Prostate gland (tissue), 2 donors: Measurements from ENCODE around the gene COG5.

Experiments used
- POLR2A ChIP-seq: fragments of 450-650 bp; IDR thresholded peaks from one replicate; pipeline ENCODE4 v1.6.1; 2016; ENCODE audit warnings: antibody characterized with exemption, mild to moderate bottlenecking
- POLR2AphosphoS5 ChIP-seq: sonication (generic); formaldehyde crosslinking; IDR thresholded peaks from one replicate; pipeline ENCODE4 v1.6.1; 2017; ENCODE audit warnings: antibody characterized with exemption
- TF ChIP-seq, protein P1 (sequence below), 4 experiments: fragments of 200-600 bp in 2 of 4; fragments of 450-650 bp in 2 of 4; sonication (generic) in 2 of 4; IDR thresholded peaks; 1 replicate in 3 of 4; 2 replicates in 1 of 4; pipeline ENCODE4 v1.5.1; 2016 to 2019; ENCODE audit warnings: antibody characterized with exemption in 4 of 4, mild to moderate bottlenecking in 2 of 4, moderate library complexity in 2 of 4

DNA sequence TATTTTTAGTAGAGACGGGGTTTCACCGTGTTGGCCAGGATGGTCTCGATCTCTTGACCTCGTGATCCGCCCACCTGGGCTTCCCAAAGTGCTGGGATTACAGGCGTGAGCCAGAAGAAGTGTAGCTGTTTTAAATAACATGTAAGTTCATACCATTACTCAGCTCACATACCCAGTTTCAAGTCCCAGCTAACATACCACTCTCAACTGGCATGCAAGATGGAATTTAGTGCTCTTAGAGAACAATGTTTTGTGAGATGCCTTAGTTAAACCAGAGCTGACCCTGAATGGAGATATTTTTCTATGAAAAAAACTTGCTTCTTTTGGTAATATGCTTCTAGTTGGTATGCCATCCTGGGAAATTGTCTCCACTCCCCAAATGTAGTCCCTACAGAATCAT is 357.6 kb downstream of the COG5 start:
- TF ChIP-seq, protein P1, sequence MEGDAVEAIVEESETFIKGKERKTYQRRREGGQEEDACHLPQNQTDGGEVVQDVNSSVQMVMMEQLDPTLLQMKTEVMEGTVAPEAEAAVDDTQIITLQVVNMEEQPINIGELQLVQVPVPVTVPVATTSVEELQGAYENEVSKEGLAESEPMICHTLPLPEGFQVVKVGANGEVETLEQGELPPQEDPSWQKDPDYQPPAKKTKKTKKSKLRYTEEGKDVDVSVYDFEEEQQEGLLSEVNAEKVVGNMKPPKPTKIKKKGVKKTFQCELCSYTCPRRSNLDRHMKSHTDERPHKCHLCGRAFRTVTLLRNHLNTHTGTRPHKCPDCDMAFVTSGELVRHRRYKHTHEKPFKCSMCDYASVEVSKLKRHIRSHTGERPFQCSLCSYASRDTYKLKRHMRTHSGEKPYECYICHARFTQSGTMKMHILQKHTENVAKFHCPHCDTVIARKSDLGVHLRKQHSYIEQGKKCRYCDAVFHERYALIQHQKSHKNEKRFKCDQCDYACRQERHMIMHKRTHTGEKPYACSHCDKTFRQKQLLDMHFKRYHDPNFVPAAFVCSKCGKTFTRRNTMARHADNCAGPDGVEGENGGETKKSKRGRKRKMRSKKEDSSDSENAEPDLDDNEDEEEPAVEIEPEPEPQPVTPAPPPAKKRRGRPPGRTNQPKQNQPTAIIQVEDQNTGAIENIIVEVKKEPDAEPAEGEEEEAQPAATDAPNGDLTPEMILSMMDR (IDR thresholded peaks at IDR 0.05) = no peak
- TF ChIP-seq POLR2AphosphoS5 (no peak), POLR2A (no peak)
